Measurements from ENCODE around the gene SPDL1.

DNA sequence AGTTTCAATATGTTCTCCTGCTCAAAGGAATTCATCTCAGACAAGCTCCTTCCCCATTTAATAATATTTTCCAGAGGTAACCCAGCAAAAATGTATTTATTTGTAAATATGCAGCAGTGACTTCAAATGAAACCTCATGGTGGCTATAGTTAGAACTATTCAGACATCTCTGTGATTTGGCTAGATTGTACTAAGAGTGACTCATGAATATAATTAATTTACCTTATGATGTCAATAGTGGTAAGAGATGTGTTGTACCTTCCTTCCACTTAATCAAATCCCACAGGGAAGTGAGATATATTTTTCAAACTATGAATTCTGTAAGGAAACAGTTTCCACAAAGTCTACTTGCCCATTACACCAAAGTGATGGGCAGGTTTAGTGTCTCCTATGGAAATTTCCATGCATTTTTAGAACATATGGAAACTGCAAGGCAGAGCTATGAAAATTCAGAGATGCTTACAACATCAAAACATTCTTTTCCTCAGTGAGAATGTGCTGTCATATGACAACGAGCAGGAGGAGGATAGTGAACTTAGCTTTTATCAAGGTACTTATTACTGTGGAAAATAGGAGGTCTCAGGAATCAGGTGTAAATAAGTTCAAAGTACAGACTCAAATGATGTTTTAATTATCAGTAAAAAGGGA lies 34.0 kb upstream of the SPDL1 start:
- TF ChIP-seq SAP30 (IDR thresholded peaks at IDR 0.05; ENCODE audit: insufficient read depth, insufficient replicate concordance, low read length) = no peak
- TF ChIP-seq CTCF (IDR thresholded peaks at IDR 0.05; ENCODE audit: control extremely low read depth in 1 of 3, insufficient read depth in 1 of 3, low read depth in 1 of 3, low read length in 3 of 3) = no peak
- TF ChIP-seq EP300 (IDR thresholded peaks at IDR 0.05; ENCODE audit: borderline replicate concordance in 1 of 2, low read depth in 2 of 2, low read length in 2 of 2) = no peak
